Activated naive CD8-positive, alpha-beta T cell treated with anti-CD3 and anti-CD28 coated beads, Interleukin-2, amount 50 U/mL, for 24 hours (primary cell): ENCODE measurements around the gene NPEPL1.
"Not testable (repeated sequence)": the region's sequence is repeated elsewhere in the genome, so short reads cannot be mapped to it uniquely, and the experiment has no call there.

Experiments used
- ATAC-seq: fragments of 150-1000 bp; cut with Tn5 transposase; one replicate; pipeline ENCODE4 v1.10.0; 2021
- DNase-seq: peaks from one replicate; pipeline ENCODE4 v3.0.0; 2021
- H3K27ac Mint-ChIP-seq: one replicate; pipeline ENCODE4 v1.8.0; 2021; ENCODE audit warnings: mild to moderate bottlenecking, mixed read lengths
- H3K27me3 Mint-ChIP-seq: one replicate; pipeline ENCODE4 v1.8.0; 2021; ENCODE audit warnings: mixed read lengths
- H3K36me3 Mint-ChIP-seq: one replicate; pipeline ENCODE4 v1.8.0; 2021; ENCODE audit warnings: low read depth, mixed read lengths
- H3K4me1 Mint-ChIP-seq: one replicate; pipeline ENCODE4 v1.8.0; 2021; ENCODE audit warnings: mixed read lengths
- H3K4me3 Mint-ChIP-seq: one replicate; pipeline ENCODE4 v1.8.0; 2021; ENCODE audit warnings: mild to moderate bottlenecking, moderate library complexity, mixed read lengths
- H3K9me3 Mint-ChIP-seq: one replicate; pipeline ENCODE4 v1.8.0; 2021; ENCODE audit warnings: mixed read lengths

The NPEPL1 gene

GRCh38 chr20:58716476-58717277 lies 24.1 kb downstream of the NPEPL1 start:
- Mint-ChIP-seq H3K27me3 (peaks cover 3% of the 10 kb centered on the region), H3K9me3 (no peaks in the 10 kb centered on the region)
- no peak for DNase-seq

GRCh38 chr20:58717278-58718091 lies 24.9 kb downstream of the NPEPL1 start:
- Mint-ChIP-seq H3K4me3 (no peak overlapping the region), H3K27ac (no peak overlapping the region), H3K4me1 (no peaks in the 10 kb centered on the region), H3K9me3 (no peaks in the 10 kb centered on the region), H3K36me3 (no peaks in the 10 kb centered on the region), H3K27me3 (peaks cover 7% of the 10 kb centered on the region)
- ATAC-seq, result no peak
- DNase-seq, result no peak

More at GRCh38 chr20:58716476-58717277, 24.1 kb downstream of the NPEPL1 start:
- Mint-ChIP-seq H3K36me3 (no peaks in the 10 kb centered on the region), H3K27ac (no peak overlapping the region), H3K4me1 (no peaks in the 10 kb centered on the region), H3K4me3 (no peak overlapping the region)
- no peak for ATAC-seq

GRCh38 chr20:58718121-58718563 lies 25.5 kb downstream of the NPEPL1 start:
- H3K36me3 Mint-ChIP-seq, result no peaks in the 10 kb centered on the region
- H3K9me3 Mint-ChIP-seq, result no peaks in the 10 kb centered on the region
- H3K27me3 Mint-ChIP-seq, result peaks cover 13% of the 10 kb centered on the region
- no peak for ATAC-seq
- no peak overlapping the region for H3K27ac Mint-ChIP-seq
- no peak for DNase-seq
- H3K4me1 Mint-ChIP-seq, result no peaks in the 10 kb centered on the region
- H3K4me3 Mint-ChIP-seq, result no peak overlapping the region

- Mint-ChIP-seq H3K9me3 (no peaks in the 10 kb centered on the region), H3K27me3 (peaks cover 19% of the 10 kb centered on the region), H3K27ac (no peak overlapping the region), H3K4me1 (no peaks in the 10 kb centered on the region), H3K4me3 (no peak overlapping the region), H3K36me3 (no peaks in the 10 kb centered on the region)
- ATAC-seq (no peak), DNase-seq (no peak)
Observed at GRCh38 chr20:58718729-58719128, 26.1 kb downstream of the NPEPL1 start.

- Mint-ChIP-seq H3K27me3 (peaks cover 25% of the 10 kb centered on the region), H3K36me3 (no peaks in the 10 kb centered on the region), H3K4me1 (no peaks in the 10 kb centered on the region), H3K27ac (no peak overlapping the region), H3K9me3 (no peaks in the 10 kb centered on the region), H3K4me3 (no peak overlapping the region)
- ATAC-seq (no peak), DNase-seq (no peak)
Observed at GRCh38 chr20:58719258-58719657, 26.7 kb downstream of the NPEPL1 start.

GRCh38 chr20:58719971-58720371 lies 27.4 kb downstream of the NPEPL1 start:
- no peaks in the 10 kb centered on the region for H3K36me3 Mint-ChIP-seq
- DNase-seq (no peak), ATAC-seq (no peak)
- no peaks in the 10 kb centered on the region for H3K9me3 Mint-ChIP-seq
- H3K4me3 Mint-ChIP-seq, result no peak overlapping the region
- H3K27ac Mint-ChIP-seq, result no peak overlapping the region
- no peaks in the 10 kb centered on the region for H3K4me1 Mint-ChIP-seq
- H3K27me3 Mint-ChIP-seq, result peaks cover 32% of the 10 kb centered on the region

- H3K27me3 Mint-ChIP-seq, result peaks cover 32% of the 10 kb centered on the region
- no peak overlapping the region for H3K4me3 Mint-ChIP-seq
- ATAC-seq, result no peak
- DNase-seq, result no peak
- H3K36me3 Mint-ChIP-seq, result no peaks in the 10 kb centered on the region
- H3K9me3 Mint-ChIP-seq, result no peaks in the 10 kb centered on the region
- no peaks in the 10 kb centered on the region for H3K4me1 Mint-ChIP-seq
- no peak overlapping the region for H3K27ac Mint-ChIP-seq
Observed at GRCh38 chr20:58720890-58721289, 28.3 kb downstream of the NPEPL1 start.

GRCh38 chr20:58721951-58722778 lies 29.6 kb downstream of the NPEPL1 start:
- Mint-ChIP-seq H3K36me3 (no peaks in the 10 kb centered on the region), H3K4me3 (no peak overlapping the region), H3K27ac (no peak overlapping the region), H3K4me1 (no peaks in the 10 kb centered on the region), H3K9me3 (peaks cover 9% of the 10 kb centered on the region), H3K27me3 (peaks cover 35% of the 10 kb centered on the region)
- DNase-seq, result no peak
- no peak for ATAC-seq

- Mint-ChIP-seq H3K9me3 (peaks cover 10% of the 10 kb centered on the region), H3K27ac (no peak overlapping the region), H3K27me3 (peaks cover 39% of the 10 kb centered on the region), H3K4me1 (no peaks in the 10 kb centered on the region), H3K4me3 (no peak overlapping the region), H3K36me3 (no peaks in the 10 kb centered on the region)
- ATAC-seq (no peak), DNase-seq (no peak)
Observed at GRCh38 chr20:58722877-58723627, 30.5 kb downstream of the NPEPL1 start.

GRCh38 chr20:58723628-58723984 lies 31.0 kb downstream of the NPEPL1 start:
- H3K4me1 Mint-ChIP-seq, result no peaks in the 10 kb centered on the region
- no peak overlapping the region for H3K27ac Mint-ChIP-seq
- no peak for DNase-seq
- no peak for ATAC-seq
- peaks cover 10% of the 10 kb centered on the region for H3K9me3 Mint-ChIP-seq
- no peak overlapping the region for H3K4me3 Mint-ChIP-seq
- no peaks in the 10 kb centered on the region for H3K36me3 Mint-ChIP-seq
- peaks cover 42% of the 10 kb centered on the region for H3K27me3 Mint-ChIP-seq

GRCh38 chr20:58726156-58726555 lies 33.6 kb downstream of the NPEPL1 start:
- Mint-ChIP-seq H3K9me3 (peaks cover 10% of the 10 kb centered on the region), H3K27me3 (peaks cover 49% of the 10 kb centered on the region)
- not testable (repeated sequence) for H3K27ac Mint-ChIP-seq, H3K4me3 Mint-ChIP-seq, H3K36me3 Mint-ChIP-seq, H3K4me1 Mint-ChIP-seq, ATAC-seq, DNase-seq

GRCh38 chr20:58731192-58731591 lies 38.6 kb downstream of the NPEPL1 start:
- peaks cover 29% of the 10 kb centered on the region for H3K27me3 Mint-ChIP-seq

GRCh38 chr20:58737198-58737597 lies 44.6 kb downstream of the NPEPL1 start:
- DNase-seq, result no peak
- H3K27me3 Mint-ChIP-seq, result peaks cover 42% of the 10 kb centered on the region
- no peak overlapping the region for H3K27ac Mint-ChIP-seq
- no peaks in the 10 kb centered on the region for H3K4me1 Mint-ChIP-seq
- H3K4me3 Mint-ChIP-seq, result no peak overlapping the region
- no peaks in the 10 kb centered on the region for H3K9me3 Mint-ChIP-seq
- H3K36me3 Mint-ChIP-seq, result no peaks in the 10 kb centered on the region
- ATAC-seq, result no peak

More at GRCh38 chr20:58731192-58731591, 38.6 kb downstream of the NPEPL1 start:
- no peak overlapping the region for H3K4me3 Mint-ChIP-seq
- H3K4me1 Mint-ChIP-seq, result no peaks in the 10 kb centered on the region
- peaks cover 9% of the 10 kb centered on the region for H3K9me3 Mint-ChIP-seq
- ATAC-seq (no peak), DNase-seq (no peak)
- no peak overlapping the region for H3K27ac Mint-ChIP-seq
- H3K36me3 Mint-ChIP-seq, result no peaks in the 10 kb centered on the region
